Measurements from ENCODE around the gene NYNRIN.

Gene NYNRIN

DNA sequence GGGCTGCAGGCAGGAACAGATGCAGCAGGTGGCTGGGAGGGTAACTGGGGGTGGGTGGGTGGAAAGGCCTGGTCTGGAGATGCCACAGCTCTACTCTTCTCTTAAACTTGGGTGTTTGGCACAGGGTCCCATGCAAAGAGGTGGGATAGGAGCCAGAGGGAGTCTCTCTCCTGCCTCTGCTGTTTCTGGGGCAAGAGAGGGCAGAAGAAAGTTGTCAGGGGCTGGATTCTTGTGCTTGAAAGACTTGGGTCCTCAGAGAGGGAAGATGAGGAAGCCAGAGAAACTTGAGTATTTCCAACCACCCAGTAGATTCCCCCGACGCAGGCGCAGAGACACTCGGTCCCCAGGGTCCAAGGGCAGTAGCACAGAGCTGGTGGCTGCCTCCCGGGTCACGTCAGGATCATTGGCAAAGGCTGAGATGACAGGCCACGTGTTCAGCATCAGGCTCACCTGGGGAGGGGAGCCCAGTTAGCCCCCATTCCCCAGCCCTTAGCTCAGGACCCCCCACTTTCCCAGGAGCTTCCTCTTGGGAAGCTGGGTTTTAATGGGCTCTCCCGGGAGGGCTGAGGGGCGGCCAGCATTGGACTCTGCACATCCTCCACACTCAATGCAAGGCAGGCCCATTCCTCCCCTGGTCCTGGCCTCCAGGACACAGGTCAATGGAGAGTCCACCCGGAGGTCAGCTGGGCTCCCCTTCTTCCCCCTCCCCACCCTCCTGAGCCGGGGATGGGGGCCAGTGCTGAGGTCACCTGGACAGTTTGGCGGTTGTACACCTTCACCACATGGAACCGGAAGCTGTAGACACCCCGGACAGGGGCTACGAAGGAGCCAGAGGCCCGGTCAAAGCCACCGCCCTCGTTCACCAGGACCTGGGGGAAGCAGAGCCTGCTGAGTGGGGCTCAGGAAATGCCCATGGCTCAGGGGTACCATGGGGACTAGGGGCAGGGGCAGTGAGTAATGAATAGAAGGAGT lies 29.0 kb downstream of the NYNRIN start:
- Histone ChIP-seq H3K4me3 (ENCODE audit: low read length in 2 of 2) (no peak overlapping the region), H3K27me3 (ENCODE audit: control insufficient read depth in 1 of 2, insufficient read depth in 2 of 2, low read length in 2 of 2) (peaks cover 0 to 2% of the 10 kb centered on the region in 2 donors), H3K4me1 (ENCODE audit: control insufficient read depth, insufficient read depth, low read length) (peaks cover 36% of the 10 kb centered on the region), H3K36me3 (ENCODE audit: control insufficient read depth in 2 of 2, insufficient read depth in 2 of 2, low read length in 2 of 2) (peaks cover 8 to 13% of the 10 kb centered on the region in 2 donors), H3K9ac (ENCODE audit: low read length in 2 of 2) (peak overlapping the region in 1 of 2 donors; percentile 97), H3K27ac (ENCODE audit: low read length) (peak overlapping the region; percentile 99), H3K9me3 (ENCODE audit: control insufficient read depth in 2 of 2, low read length in 2 of 2) (no peaks in the 10 kb centered on the region)

DNA sequence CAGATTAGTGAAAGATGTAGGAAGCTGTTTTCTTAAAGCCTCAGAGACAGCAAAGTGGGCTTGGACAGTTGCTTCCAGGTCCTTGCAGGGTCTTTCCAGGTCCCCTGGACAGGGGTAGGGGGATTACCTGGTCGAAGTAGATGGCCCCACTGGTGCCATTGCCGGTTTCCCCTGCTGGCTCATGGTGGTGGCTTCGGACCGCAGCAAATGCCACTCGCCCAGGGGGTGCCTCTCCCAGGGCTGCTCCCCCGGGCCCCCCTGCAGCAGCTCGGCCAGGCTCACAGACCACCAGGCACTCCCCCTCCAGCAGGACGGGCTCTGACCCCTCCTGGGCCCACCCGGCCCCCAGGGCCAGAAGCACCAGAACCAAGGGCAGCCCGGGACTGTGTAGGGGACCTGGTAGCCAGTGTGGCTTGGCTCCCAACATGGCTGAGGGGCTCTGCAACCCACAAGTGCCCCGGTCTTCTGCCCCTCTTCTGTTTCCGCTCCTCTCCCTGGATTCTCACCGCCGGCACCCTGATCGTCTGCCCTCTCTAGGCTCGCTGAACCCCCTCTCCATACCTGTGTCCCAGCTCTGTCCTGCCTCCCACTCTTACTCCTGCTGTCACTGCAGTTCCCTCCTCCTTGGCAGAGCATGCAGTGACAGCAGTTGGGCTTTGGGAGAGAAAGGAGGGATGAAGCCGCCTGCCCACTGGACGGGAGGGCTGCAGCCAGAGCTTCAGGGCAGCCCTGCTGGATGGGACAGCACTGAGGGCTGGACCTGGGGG lies 30.0 kb downstream of the NYNRIN start:
- Histone ChIP-seq H3K36me3 (ENCODE audit: control insufficient read depth in 2 of 2, insufficient read depth in 2 of 2, low read length in 2 of 2) (peaks cover 14 to 18% of the 10 kb centered on the region in 2 donors), H3K27me3 (ENCODE audit: control insufficient read depth in 1 of 2, insufficient read depth in 2 of 2, low read length in 2 of 2) (no peaks in the 10 kb centered on the region), H3K9ac (ENCODE audit: low read length in 2 of 2) (peak overlapping the region; percentile 97 to 99), H3K4me3 (ENCODE audit: low read length in 2 of 2) (peak overlapping the region; percentile 90 to 96), H3K9me3 (ENCODE audit: control insufficient read depth in 2 of 2, low read length in 2 of 2) (no peaks in the 10 kb centered on the region), H3K4me1 (ENCODE audit: control insufficient read depth, insufficient read depth, low read length) (peaks cover 36% of the 10 kb centered on the region), H3K27ac (ENCODE audit: low read length) (peak overlapping the region; percentile 99)

DNA sequence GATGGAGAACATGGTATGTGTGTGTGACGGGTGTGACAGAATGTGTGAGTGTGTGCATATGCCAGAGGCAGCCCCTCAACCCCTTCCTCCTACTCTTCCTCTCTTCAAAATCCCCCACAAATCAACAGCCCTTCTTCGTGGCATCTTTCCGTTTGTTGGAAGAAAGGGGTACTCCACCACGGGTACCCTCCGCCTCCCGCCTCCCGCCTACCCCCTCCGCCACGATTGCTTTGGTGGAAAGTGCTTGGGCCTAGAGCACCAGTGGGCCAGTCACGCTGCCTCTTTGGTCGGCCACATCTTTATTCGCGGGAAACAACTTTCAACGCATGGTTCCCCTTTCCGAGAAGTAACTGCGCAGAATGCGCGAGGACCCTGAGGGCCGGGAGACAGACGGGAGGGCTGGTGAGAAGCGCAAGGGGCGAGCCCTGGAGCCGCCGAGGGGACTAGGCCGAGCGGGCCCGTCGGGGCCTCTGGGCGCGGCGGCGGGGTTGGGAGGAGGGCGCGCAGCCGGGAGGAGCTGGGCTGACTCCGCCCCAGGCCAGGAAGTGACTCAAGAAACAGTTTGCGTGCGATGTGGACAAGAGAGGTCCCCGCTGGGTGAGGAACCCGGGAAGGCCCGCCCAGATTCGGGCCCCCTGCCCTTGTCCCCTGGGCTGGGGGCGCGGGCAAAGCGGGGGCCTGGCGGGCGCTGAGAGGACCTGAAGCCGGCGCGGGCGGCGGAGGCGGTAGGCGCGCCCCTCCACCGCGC lies 30.8 kb downstream of the NYNRIN start, which contains the start of the genes CBLN3 and KHNYN:
CBLN3 (minus strand) TSS at position 274 of the 748 bp plus-strand sequence. CDS start 614 bp downstream, outside the sequence.
KHNYN (plus strand) TSS at position 560 of the 748 bp plus-strand sequence. CDS start 777 bp downstream, outside the sequence.
- Histone ChIP-seq H3K9ac (ENCODE audit: low read length in 2 of 2) (peak within 1 kb of the TSS; percentile 97 to 99), H3K27ac (ENCODE audit: low read length) (peak within 1 kb of the TSS; percentile 99), H3K36me3 (ENCODE audit: control insufficient read depth in 2 of 2, insufficient read depth in 2 of 2, low read length in 2 of 2) (peaks cover 17 to 22% of the 10 kb centered on the region in 2 donors), H3K4me3 (ENCODE audit: low read length in 2 of 2) (peak within 1 kb of the TSS; percentile 90 to 96), H3K4me1 (ENCODE audit: control insufficient read depth, insufficient read depth, low read length) (peaks cover 36% of the 10 kb centered on the region), H3K27me3 (ENCODE audit: control insufficient read depth in 1 of 2, insufficient read depth in 2 of 2, low read length in 2 of 2) (no peaks in the 10 kb centered on the region), H3K9me3 (ENCODE audit: control insufficient read depth in 2 of 2, low read length in 2 of 2) (no peaks in the 10 kb centered on the region)

DNA sequence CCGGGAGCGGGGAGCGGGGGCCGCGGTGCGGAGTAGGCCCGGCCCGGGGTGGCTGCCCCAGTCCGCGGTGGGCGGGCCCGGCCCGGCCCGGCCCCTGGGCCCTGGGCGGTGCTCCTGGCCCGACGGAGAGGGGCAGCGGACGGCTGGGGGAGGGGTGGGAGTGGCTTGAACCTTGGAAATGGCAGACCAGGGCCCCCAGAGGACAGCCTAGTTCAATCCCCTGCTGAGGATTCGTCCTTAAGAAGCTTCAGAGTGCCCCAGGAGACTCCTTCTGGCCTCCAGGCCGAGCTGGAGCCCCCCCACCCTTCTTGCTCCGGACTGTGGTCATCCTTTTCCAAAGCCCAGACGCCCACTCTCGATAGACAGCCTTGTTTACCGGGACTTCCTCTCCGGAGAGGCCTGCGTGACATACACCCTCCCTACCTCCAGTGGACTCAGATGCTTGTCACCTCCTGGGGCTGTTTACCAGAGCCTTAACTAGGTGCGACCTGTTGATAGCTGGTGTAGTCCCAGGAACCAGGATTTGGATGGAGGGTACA lies 31.4 kb downstream of the NYNRIN start:
- H3K4me3 ChIP-seq (ENCODE audit: low read length in 2 of 2) = peak overlapping the region; percentile 90 to 96
- peak overlapping the region; percentile 97 to 99 for H3K9ac ChIP-seq (ENCODE audit: low read length in 2 of 2)
- peaks cover 22 to 25% of the 10 kb centered on the region in 2 donors for H3K36me3 ChIP-seq (ENCODE audit: control insufficient read depth in 2 of 2, insufficient read depth in 2 of 2, low read length in 2 of 2)
- peak overlapping the region; percentile 99 for H3K27ac ChIP-seq (ENCODE audit: low read length)
- no peaks in the 10 kb centered on the region for H3K27me3 ChIP-seq (ENCODE audit: control insufficient read depth in 1 of 2, insufficient read depth in 2 of 2, low read length in 2 of 2)
- no peaks in the 10 kb centered on the region for H3K9me3 ChIP-seq (ENCODE audit: control insufficient read depth in 2 of 2, low read length in 2 of 2)
- peaks cover 36% of the 10 kb centered on the region for H3K4me1 ChIP-seq (ENCODE audit: control insufficient read depth, insufficient read depth, low read length)

DNA sequence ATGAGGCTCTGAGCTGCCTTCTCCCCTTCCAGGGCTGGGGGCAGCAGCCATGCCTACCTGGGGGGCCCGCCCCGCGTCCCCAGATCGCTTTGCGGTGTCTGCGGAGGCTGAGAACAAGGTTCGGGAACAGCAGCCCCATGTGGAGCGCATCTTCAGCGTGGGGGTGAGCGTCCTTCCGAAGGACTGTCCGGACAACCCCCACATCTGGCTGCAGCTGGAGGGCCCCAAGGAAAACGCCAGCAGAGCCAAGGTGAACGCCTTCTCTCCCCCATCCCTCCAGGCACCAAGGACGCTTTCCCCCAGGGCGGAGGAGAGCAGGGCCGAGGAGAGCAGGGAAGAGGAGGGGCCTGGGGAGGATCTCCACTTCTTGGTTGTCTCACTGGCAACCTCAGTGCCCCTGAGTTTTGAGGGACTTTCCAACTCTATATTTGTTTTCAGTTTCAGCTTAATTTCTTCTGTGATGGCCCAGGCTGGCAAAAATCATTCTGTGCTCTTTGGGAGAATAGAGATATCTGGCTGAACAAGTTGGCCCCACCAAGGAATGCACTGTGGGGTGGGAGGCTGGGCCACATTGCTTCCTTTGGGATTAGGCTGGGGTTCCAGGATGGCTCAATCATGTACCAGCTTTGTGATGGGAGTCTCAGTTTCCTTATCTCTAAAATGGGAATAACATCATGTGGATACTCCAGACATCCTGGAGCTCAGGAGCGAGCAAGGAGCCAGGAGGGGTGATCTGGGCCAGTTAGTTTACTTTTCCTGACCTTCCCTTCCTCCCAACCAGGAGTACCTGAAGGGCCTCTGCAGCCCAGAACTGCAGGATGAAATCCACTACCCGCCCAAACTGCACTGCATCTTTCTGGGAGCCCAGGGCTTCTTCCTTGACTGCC lies 32.1 kb downstream of the NYNRIN start:
- peak overlapping the region; percentile 90 to 96 for H3K4me3 ChIP-seq (ENCODE audit: low read length in 2 of 2)
- peak overlapping the region; percentile 97 to 99 for H3K9ac ChIP-seq (ENCODE audit: low read length in 2 of 2)
- H3K9me3 ChIP-seq (ENCODE audit: control insufficient read depth in 2 of 2, low read length in 2 of 2) = no peaks in the 10 kb centered on the region
- H3K4me1 ChIP-seq (ENCODE audit: control insufficient read depth, insufficient read depth, low read length) = peaks cover 39% of the 10 kb centered on the region
- H3K36me3 ChIP-seq (ENCODE audit: control insufficient read depth in 2 of 2, insufficient read depth in 2 of 2, low read length in 2 of 2) = peaks cover 25% of the 10 kb centered on the region in 2 donors
- no peaks in the 10 kb centered on the region for H3K27me3 ChIP-seq (ENCODE audit: control insufficient read depth in 1 of 2, insufficient read depth in 2 of 2, low read length in 2 of 2)
- peak overlapping the region; percentile 99 for H3K27ac ChIP-seq (ENCODE audit: low read length)

DNA sequence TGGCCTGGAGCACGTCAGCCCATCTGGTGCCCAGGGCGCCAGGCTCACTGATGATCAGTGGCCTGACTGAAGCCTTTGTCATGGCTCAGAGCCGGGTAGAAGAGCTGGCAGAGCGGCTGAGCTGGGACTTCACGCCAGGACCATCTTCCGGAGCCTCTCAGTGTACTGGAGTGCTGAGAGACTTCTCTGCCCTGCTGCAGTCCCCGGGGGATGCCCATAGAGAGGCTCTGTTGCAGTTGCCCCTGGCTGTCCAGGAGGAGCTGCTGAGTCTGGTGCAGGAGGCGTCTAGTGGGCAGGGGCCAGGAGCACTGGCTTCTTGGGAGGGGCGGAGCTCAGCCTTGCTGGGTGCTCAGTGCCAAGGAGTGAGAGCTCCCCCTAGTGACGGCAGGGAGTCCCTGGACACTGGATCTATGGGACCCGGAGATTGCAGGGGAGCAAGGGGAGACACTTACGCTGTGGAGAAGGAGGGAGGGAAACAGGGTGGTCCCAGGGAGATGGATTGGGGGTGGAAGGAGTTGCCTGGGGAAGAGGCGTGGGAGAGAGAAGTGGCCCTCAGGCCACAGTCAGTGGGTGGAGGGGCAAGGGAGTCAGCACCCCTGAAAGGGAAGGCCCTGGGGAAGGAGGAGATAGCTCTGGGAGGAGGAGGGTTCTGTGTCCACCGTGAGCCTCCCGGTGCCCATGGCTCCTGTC lies 32.9 kb downstream of the NYNRIN start:
- Histone ChIP-seq H3K27me3 (ENCODE audit: control insufficient read depth in 1 of 2, insufficient read depth in 2 of 2, low read length in 2 of 2) (no peaks in the 10 kb centered on the region), H3K27ac (ENCODE audit: low read length) (peak overlapping the region; percentile 99), H3K9ac (ENCODE audit: low read length in 2 of 2) (peak overlapping the region in 1 of 2 donors; percentile 97), H3K4me3 (ENCODE audit: low read length in 2 of 2) (peak overlapping the region; percentile 15 to 90), H3K4me1 (ENCODE audit: control insufficient read depth, insufficient read depth, low read length) (peaks cover 46% of the 10 kb centered on the region), H3K9me3 (ENCODE audit: control insufficient read depth in 2 of 2, low read length in 2 of 2) (no peaks in the 10 kb centered on the region), H3K36me3 (ENCODE audit: control insufficient read depth in 2 of 2, insufficient read depth in 2 of 2, low read length in 2 of 2) (peaks cover 30 to 31% of the 10 kb centered on the region in 2 donors)

DNA sequence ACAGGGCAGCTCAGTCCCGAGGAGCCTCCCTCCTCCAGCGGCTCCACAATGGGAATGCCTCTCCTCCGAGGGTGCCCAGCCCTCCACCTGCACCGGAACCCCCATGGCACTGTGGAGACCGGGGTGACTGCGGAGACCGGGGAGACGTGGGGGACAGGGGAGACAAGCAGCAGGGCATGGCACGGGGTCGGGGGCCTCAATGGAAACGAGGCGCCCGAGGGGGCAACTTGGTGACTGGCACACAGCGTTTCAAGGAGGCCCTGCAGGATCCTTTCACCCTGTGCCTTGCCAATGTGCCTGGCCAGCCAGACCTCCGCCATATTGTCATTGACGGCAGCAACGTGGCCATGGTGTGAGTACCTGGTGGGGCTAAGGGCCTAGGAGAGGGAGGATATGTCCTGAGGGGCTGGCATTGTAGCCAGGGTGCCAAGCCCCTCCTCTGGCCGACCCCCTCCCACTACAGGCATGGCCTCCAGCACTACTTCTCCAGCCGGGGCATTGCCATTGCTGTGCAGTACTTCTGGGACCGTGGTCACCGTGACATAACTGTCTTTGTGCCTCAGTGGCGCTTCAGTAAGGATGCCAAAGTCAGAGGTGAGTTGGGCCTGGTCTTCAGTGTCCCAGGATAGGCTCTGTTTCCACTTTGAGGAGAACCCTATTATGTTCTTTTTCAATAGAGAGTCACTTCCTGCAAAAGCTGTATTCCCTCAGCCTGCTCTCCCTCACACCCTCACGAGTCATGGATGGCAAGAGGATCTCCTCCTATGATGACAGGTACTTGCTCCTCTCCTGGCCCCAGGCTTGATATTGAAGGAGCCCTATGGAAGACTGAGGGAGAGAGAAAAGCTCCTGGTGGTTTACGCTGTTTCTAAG lies 33.7 kb downstream of the NYNRIN start:
- H3K4me1 ChIP-seq (ENCODE audit: control insufficient read depth, insufficient read depth, low read length) = peaks cover 51% of the 10 kb centered on the region

DNA sequence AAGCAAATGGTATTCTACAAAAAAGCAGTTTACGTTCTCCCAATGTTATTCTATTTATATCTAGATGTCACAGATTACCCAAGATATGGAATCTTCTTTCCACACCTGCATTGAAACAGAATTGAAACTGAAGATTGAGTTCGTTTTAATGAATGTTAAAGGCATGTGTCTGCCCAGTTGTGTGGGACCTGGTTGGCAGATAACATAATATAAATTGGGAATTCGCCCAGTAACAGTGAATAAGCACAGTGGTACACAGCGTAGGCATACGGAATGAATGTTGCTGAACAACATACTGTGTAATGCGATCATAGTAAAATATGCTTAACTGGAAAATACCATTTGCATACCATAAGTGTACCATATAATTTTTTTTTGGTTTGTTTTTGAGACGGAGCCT lies 35.2 kb downstream of the NYNRIN start:
- H3K9me3 ChIP-seq (ENCODE audit: control insufficient read depth in 2 of 2, low read length in 2 of 2) = no peaks in the 10 kb centered on the region
- H3K4me3 ChIP-seq (ENCODE audit: low read length in 2 of 2) = no peak overlapping the region
- no peak overlapping the region for H3K27ac ChIP-seq (ENCODE audit: low read length)
- H3K4me1 ChIP-seq (ENCODE audit: control insufficient read depth, insufficient read depth, low read length) = peaks cover 51% of the 10 kb centered on the region
- no peak overlapping the region for H3K9ac ChIP-seq (ENCODE audit: low read length in 2 of 2)
- H3K36me3 ChIP-seq (ENCODE audit: control insufficient read depth in 2 of 2, insufficient read depth in 2 of 2, low read length in 2 of 2) = peaks cover 50 to 53% of the 10 kb centered on the region in 2 donors
- H3K27me3 ChIP-seq (ENCODE audit: control insufficient read depth in 1 of 2, insufficient read depth in 2 of 2, low read length in 2 of 2) = no peaks in the 10 kb centered on the region

More for the DNA sequence above, 33.7 kb downstream of the NYNRIN start:
- Histone ChIP-seq H3K9ac (ENCODE audit: low read length in 2 of 2) (no peak overlapping the region), H3K27me3 (ENCODE audit: control insufficient read depth in 1 of 2, insufficient read depth in 2 of 2, low read length in 2 of 2) (no peaks in the 10 kb centered on the region), H3K36me3 (ENCODE audit: control insufficient read depth in 2 of 2, insufficient read depth in 2 of 2, low read length in 2 of 2) (peaks cover 37 to 38% of the 10 kb centered on the region in 2 donors), H3K4me3 (ENCODE audit: low read length in 2 of 2) (peak overlapping the region in 1 of 2 donors; percentile 90), H3K27ac (ENCODE audit: low read length) (peak overlapping the region; percentile 99), H3K9me3 (ENCODE audit: control insufficient read depth in 2 of 2, low read length in 2 of 2) (no peaks in the 10 kb centered on the region)
